ENCODE measurements around the gene SERINC2. TPM values are rescaled to one million over a fixed set of nuclear protein-coding genes. Genes with fewer than 3 reads are reported as not detected.

SERINC2 gene
- total and polyA plus RNA-seq, 2 of the 8 experiments (the other 6 are each of a cell fraction or from before 2014, with no cell fraction given): 31.4 to 60.0 TPM

DNA sequence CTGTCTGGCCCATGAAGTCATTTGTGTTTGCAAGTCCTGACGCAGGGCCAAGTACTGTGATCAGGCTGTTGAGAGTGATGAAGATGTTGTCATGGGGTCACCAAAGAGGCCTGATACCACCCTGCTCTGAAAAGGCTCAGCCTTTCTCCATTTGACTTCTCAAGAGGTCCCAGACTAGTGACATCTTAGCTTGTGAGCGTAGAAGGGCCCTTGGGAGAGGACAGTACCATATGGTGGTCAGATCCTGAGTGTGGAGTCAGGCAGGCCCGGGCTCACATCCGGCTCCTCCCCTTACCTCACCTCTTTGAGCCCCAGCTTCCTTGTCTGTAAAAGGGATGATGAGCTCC is 29.6 kb downstream of the SERINC2 start (continued):
- TF ChIP-seq, protein P1, sequence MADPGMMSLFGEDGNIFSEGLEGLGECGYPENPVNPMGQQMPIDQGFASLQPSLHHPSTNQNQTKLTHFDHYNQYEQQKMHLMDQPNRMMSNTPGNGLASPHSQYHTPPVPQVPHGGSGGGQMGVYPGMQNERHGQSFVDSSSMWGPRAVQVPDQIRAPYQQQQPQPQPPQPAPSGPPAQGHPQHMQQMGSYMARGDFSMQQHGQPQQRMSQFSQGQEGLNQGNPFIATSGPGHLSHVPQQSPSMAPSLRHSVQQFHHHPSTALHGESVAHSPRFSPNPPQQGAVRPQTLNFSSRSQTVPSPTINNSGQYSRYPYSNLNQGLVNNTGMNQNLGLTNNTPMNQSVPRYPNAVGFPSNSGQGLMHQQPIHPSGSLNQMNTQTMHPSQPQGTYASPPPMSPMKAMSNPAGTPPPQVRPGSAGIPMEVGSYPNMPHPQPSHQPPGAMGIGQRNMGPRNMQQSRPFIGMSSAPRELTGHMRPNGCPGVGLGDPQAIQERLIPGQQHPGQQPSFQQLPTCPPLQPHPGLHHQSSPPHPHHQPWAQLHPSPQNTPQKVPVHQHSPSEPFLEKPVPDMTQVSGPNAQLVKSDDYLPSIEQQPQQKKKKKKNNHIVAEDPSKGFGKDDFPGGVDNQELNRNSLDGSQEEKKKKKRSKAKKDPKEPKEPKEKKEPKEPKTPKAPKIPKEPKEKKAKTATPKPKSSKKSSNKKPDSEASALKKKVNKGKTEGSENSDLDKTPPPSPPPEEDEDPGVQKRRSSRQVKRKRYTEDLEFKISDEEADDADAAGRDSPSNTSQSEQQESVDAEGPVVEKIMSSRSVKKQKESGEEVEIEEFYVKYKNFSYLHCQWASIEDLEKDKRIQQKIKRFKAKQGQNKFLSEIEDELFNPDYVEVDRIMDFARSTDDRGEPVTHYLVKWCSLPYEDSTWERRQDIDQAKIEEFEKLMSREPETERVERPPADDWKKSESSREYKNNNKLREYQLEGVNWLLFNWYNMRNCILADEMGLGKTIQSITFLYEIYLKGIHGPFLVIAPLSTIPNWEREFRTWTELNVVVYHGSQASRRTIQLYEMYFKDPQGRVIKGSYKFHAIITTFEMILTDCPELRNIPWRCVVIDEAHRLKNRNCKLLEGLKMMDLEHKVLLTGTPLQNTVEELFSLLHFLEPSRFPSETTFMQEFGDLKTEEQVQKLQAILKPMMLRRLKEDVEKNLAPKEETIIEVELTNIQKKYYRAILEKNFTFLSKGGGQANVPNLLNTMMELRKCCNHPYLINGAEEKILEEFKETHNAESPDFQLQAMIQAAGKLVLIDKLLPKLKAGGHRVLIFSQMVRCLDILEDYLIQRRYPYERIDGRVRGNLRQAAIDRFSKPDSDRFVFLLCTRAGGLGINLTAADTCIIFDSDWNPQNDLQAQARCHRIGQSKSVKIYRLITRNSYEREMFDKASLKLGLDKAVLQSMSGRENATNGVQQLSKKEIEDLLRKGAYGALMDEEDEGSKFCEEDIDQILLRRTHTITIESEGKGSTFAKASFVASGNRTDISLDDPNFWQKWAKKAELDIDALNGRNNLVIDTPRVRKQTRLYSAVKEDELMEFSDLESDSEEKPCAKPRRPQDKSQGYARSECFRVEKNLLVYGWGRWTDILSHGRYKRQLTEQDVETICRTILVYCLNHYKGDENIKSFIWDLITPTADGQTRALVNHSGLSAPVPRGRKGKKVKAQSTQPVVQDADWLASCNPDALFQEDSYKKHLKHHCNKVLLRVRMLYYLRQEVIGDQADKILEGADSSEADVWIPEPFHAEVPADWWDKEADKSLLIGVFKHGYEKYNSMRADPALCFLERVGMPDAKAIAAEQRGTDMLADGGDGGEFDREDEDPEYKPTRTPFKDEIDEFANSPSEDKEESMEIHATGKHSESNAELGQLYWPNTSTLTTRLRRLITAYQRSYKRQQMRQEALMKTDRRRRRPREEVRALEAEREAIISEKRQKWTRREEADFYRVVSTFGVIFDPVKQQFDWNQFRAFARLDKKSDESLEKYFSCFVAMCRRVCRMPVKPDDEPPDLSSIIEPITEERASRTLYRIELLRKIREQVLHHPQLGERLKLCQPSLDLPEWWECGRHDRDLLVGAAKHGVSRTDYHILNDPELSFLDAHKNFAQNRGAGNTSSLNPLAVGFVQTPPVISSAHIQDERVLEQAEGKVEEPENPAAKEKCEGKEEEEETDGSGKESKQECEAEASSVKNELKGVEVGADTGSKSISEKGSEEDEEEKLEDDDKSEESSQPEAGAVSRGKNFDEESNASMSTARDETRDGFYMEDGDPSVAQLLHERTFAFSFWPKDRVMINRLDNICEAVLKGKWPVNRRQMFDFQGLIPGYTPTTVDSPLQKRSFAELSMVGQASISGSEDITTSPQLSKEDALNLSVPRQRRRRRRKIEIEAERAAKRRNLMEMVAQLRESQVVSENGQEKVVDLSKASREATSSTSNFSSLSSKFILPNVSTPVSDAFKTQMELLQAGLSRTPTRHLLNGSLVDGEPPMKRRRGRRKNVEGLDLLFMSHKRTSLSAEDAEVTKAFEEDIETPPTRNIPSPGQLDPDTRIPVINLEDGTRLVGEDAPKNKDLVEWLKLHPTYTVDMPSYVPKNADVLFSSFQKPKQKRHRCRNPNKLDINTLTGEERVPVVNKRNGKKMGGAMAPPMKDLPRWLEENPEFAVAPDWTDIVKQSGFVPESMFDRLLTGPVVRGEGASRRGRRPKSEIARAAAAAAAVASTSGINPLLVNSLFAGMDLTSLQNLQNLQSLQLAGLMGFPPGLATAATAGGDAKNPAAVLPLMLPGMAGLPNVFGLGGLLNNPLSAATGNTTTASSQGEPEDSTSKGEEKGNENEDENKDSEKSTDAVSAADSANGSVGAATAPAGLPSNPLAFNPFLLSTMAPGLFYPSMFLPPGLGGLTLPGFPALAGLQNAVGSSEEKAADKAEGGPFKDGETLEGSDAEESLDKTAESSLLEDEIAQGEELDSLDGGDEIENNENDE (IDR thresholded peaks at IDR 0.05; ENCODE audit: insufficient replicate concordance, low read length): no peak
- TF ChIP-seq CBX5 (IDR thresholded peaks at IDR 0.05; ENCODE audit: low read depth, low read length) (no peak), EZH2 (IDR thresholded peaks at IDR 0.05; ENCODE audit: low read depth, low read length, severe bottlenecking) (no peak), SIN3A (conservative IDR thresholded peaks at IDR 0.05 in 1 of 2, IDR thresholded peaks at IDR 0.05 in 1 of 2; ENCODE audit: low read depth in 1 of 2, low read length in 2 of 2) (no peak), CBX8 (IDR thresholded peaks at IDR 0.05; ENCODE audit: borderline replicate concordance, low read depth, low read length) (no peak)
